GM20000 (cell line): ENCODE data around the gene TP53I13.

Source experiments
- DNase-seq: peaks from one replicate; pipeline ENCODE4 v3.0.0; 2012; ENCODE audit warnings: low spot score
- TF ChIP-seq, protein P1 (sequence below): IDR thresholded peaks from 2 replicates; pipeline ENCODE4 v1.5.1; 2012; ENCODE audit warnings: mild to moderate bottlenecking, control low read depth; ENCODE audit errors: extremely low read depth, missing control alignments

The TP53I13 gene

DNA sequence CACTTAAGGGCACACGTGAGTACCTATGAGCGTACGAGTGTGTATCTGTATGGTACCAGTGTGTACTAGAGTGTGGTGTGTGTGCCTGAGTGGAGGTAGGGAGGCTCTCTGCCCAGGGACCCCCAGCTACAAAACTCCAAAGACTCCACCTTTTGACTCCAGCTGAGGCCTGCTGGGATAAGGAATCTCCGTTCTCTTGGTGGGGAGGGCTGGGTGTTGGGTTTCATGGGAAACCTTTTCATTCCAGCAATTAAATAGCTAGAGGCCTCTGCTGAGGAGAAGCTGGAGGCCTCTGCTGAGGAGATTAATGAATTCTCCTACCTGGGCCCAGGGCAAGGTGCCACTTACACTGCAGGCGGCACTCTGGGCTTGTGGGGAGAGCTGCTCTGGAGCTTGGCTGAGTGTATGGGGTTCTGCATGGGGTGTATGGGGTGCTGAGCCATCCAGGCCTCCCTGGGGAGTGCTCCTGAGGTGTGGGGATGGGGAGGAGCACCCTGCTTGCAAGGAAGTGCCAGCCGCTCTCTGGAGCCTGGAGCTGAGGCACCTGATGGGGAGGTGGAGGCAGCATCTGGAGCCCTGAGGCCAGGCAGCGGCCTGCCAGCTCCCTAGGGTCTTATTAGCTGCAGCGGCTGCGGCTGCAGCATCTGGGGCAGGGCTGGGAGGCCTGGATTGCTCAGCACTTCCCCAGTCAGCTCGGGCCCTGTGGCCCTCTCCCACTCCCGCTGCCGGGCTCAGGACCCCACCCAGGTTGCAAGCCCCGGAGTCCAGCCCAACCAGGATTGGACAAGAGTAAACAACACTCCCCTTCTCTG is 29.1 kb downstream of the TP53I13 start:
- TF ChIP-seq, protein P1, sequence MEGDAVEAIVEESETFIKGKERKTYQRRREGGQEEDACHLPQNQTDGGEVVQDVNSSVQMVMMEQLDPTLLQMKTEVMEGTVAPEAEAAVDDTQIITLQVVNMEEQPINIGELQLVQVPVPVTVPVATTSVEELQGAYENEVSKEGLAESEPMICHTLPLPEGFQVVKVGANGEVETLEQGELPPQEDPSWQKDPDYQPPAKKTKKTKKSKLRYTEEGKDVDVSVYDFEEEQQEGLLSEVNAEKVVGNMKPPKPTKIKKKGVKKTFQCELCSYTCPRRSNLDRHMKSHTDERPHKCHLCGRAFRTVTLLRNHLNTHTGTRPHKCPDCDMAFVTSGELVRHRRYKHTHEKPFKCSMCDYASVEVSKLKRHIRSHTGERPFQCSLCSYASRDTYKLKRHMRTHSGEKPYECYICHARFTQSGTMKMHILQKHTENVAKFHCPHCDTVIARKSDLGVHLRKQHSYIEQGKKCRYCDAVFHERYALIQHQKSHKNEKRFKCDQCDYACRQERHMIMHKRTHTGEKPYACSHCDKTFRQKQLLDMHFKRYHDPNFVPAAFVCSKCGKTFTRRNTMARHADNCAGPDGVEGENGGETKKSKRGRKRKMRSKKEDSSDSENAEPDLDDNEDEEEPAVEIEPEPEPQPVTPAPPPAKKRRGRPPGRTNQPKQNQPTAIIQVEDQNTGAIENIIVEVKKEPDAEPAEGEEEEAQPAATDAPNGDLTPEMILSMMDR: no peak
- DNase-seq: no peak

DNA sequence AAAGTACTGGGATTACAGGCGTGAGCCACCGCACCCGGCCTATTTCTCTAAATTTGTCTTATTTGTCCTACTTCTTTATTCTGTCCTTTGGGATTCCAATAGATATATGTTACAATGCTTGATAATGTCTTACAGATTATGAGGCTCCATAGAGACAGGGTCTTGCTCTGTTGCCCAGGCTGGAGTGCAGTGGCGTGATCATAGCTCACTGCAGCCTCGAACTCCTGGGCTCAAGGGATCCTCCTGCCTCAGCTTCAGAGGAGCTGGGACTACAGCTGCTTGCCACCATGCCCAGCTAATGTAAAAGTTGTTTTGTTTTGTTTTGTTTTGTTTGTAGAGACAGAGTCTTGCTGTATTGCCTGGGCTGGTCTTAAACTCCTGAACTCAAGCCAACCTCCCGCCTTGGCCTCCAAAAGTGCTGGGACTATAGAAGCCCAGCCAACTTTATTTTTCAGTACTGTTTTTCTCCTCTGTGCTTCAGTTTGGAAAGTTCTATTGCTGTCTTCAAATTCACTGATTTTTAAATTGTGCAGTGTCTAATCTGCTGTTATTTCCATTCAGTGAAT is 34.7 kb downstream of the TP53I13 start:
- DNase-seq: no peak
- TF ChIP-seq, protein P1: no peak

GRCh38 chr17:29607557-29608195 is 39.2 kb downstream of the TP53I13 start:
- no peak for DNase-seq
- TF ChIP-seq, protein P1: no peak

DNA sequence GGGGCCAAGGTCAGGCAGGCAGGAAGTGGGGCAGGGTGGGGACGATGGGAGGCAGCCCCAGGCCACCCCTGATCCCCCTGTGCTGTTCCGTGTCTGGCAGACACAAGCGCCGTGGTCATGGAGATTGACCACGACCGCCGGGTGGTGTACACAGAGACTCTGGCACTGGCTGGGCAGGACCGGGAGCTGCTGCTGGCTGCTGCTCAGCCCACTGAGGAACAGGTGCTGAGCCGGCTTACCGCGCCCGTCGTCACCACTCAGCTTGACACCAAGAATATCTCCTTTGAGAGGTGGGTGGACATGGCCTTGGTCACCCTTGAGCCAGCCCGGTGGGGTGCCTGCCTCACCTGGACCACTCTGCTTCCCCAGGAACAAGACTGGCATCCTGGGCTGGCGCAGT is 40.5 kb downstream of the TP53I13 start:
- DNase-seq: no peak

DNA sequence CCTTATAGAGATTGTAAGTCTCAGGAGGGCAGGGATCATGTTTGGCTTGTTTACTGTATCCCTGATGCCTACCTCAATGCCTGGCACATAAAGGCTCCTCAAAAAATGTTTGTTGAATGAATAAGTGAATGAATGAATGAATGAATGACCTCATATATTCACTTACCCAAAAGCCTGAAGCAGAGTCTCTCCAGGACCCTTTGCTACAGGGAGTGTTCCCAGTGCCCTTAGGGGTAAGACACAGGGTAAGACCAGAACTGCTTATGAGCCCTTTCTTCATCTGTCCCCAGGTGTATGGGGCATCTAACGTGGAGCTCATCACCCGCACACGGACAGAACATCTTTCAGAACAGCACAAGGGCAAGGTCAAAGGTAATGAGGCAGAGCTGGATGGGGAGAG is 41.9 kb downstream of the TP53I13 start:
- no peak for DNase-seq

More for the DNA sequence above, 40.5 kb downstream of the TP53I13 start:
- TF ChIP-seq, protein P1: no peak

GRCh38 chr17:29611351-29612093 is 43.0 kb downstream of the TP53I13 start:
- no peak for DNase-seq
- TF ChIP-seq, protein P1: no peak

More for the DNA sequence above, 41.9 kb downstream of the TP53I13 start:
- TF ChIP-seq, protein P1: no peak

DNA sequence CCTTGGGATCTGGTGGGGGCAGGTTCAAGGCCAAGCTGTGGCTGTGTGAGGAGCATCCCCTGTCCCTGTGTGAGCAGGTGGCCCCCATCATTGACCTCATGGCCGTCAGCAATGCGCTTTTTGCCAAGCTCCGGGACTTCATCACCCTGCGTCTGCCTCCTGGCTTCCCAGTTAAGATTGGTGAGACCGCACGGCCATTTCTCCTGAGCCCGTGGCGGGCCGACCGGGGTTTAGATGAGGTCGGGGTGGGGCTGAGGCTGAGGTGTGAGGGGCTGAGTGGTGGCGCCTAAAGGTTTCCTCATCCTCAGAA is 43.5 kb downstream of the TP53I13 start:
- TF ChIP-seq, protein P1: no peak
- DNase-seq: no peak
